Fibroblast of villous mesenchyme (primary cell): ENCODE measurements around the gene PRDM8. TPM values are rescaled to one million over a fixed set of nuclear protein-coding genes. Genes with fewer than 3 reads are reported as not detected.

Source experiments
- DNase-seq: peaks from one replicate; pipeline ENCODE4 v3.0.0-alpha.2; 2010; ENCODE audit warnings: low read depth
- H3K4me3 ChIP-seq: 2 replicates; pipeline ENCODE4 v1.5.1; 2011; ENCODE audit warnings: low read depth, mild to moderate bottlenecking, low read length
- CTCF ChIP-seq: IDR thresholded peaks from 2 replicates; pipeline ENCODE4 v1.5.1; 2012; ENCODE audit warnings: low read depth, mild to moderate bottlenecking, low read length; ENCODE audit not compliant: insufficient read depth
- total RNA-seq: library from RNA; depleted of rRNA; stranded (reverse); fragments of >200 nt; gene quantifications from 2 replicates; pipeline ENCODE4 v1.2.3, GENCODE V29; 2012

PRDM8 gene
- total RNA-seq, 1 donor: 7.3 TPM

- TF ChIP-seq CTCF: no peak
- no peak overlapping the region for H3K4me3 ChIP-seq
- DNase-seq: no peak
Observed at GRCh38 chr4:80156410-80156809, 40.9 kb upstream of the PRDM8 start.

- H3K4me3 ChIP-seq: no peak overlapping the region
- DNase-seq: no peak
- TF ChIP-seq CTCF: no peak
Observed at GRCh38 chr4:80161413-80162058, 35.8 kb upstream of the PRDM8 start.

- no peak for DNase-seq
- no peak overlapping the region for H3K4me3 ChIP-seq
- no peak for TF ChIP-seq CTCF
Observed at GRCh38 chr4:80162418-80162817, 34.9 kb upstream of the PRDM8 start.

DNA sequence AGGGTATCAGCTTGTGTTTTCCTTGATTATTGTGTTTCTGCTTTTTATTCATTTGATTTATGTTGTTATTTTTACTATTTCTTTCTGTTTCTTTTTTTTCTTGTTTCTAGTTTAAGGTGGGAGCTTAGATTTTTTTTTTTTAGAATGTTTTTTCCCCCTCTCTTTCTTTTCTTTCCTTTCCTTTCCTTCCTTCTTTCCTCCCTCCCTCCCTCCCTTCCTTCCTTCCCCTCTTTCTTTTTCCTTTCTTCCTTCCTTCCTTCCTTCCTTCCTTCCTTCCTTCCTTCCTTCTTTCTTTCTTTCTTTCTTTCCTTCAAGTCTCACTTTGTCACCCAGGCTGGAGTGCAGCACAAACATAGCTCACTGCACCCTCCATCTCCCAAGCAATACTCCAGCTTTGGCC is 31.4 kb upstream of the PRDM8 start:
- no peak for TF ChIP-seq CTCF
- DNase-seq: no peak
- H3K4me3 ChIP-seq: no peak overlapping the region

- peak; percentile 37 for DNase-seq
- no peak overlapping the region for H3K4me3 ChIP-seq
- no peak for TF ChIP-seq CTCF
Observed at GRCh38 chr4:80171251-80171650, 26.1 kb upstream of the PRDM8 start.

DNA sequence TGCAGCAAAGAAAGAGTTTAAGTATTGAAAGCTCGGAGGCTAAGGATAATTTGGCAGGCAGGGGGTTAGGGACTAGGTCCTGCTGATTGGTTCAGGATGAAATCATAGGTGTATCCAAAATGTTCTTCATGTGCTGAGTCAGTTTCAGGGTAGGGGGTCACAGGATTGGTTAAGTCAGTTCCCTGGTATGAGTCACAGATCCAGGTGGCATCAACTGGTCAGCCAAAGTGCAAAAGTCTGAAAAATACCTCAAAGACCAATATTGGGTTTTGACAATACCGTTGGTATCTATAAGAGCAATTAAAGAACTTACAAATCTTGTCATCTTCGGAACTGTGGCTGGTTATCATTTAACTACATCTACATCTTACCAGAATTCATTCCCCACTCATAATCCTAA is 25.6 kb upstream of the PRDM8 start:
- DNase-seq: no peak
- no peak for TF ChIP-seq CTCF
- H3K4me3 ChIP-seq: no peak overlapping the region

GRCh38 chr4:80172203-80172602 is 25.1 kb upstream of the PRDM8 start:
- H3K4me3 ChIP-seq: no peak overlapping the region
- DNase-seq: no peak
- no peak for TF ChIP-seq CTCF
